Panc1 (cell line): Measurements from ENCODE around the gene HCFC1R1.

Experiments used
- POLR2AphosphoS5 ChIP-seq: IDR thresholded peaks from 2 replicates; pipeline ENCODE4 v1.6.1; 2012; ENCODE audit warnings: mild to moderate bottlenecking, low read depth, low read length, moderate library complexity
- SIN3A ChIP-seq: IDR thresholded peaks from 2 replicates; pipeline ENCODE4 v1.6.1; 2012; ENCODE audit warnings: low read depth, mild to moderate bottlenecking, low read length, moderate library complexity, borderline replicate concordance; ENCODE audit not compliant: insufficient read depth
- TCF7L2 ChIP-seq: IDR thresholded peaks from 2 replicates; pipeline ENCODE4 v1.6.1; 2011; ENCODE audit warnings: mild to moderate bottlenecking, low read depth, low read length, inconsistent platforms
- TF ChIP-seq, protein P1 (sequence below): fragments of 450-650 bp; IDR thresholded peaks from 2 replicates; pipeline ENCODE4 v1.5.1; 2017; ENCODE audit warnings: mild to moderate bottlenecking
- TF ChIP-seq, protein P2 (sequence below), 2 experiments: IDR thresholded peaks; 2 replicates each; pipeline ENCODE4 v1.6.1; 2011 to 2012; ENCODE audit warnings: low read depth in 2 of 2, control low read depth in 1 of 2, low read length in 1 of 2, mild to moderate bottlenecking in 1 of 2, moderate library complexity in 1 of 2; ENCODE audit not compliant: insufficient read depth in 1 of 2

DNA sequence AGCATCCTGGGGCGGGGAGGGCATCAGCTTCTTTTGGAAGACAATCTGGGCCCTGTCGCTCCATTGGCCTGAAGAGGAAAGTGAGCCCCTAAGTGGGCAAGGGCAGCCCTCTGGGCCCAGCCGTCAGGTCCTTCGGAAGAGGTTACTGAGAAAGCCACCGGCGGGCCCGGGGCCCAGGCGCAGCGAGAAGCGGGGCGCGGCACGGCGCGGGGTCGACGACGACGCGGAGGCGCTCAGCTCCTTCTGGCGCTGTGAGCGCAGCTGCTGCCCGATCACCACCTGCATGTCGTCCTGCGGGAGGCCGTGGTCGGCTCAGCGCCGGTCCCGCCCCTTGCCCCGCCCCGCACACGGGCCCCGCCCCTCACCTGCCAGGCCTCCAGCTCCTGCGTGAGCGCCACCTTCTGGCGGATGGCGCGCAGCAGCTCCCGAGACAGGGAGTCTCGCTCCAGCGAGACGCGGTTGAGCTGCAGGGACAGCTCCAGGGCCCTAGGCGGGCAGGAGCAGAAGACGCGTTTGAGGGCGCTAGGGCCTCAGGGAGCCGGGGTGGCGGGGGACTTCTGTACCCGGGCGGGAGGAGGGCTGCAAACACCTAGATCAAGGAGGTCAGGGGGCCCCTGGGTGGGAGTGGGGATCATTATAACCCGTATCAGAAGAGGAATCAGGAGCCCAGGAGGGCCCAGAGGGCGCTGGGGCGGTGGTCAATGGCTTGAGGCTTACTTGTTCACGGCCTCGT is 4.4 kb upstream of the HCFC1R1 start:
- TF ChIP-seq, protein P1, sequence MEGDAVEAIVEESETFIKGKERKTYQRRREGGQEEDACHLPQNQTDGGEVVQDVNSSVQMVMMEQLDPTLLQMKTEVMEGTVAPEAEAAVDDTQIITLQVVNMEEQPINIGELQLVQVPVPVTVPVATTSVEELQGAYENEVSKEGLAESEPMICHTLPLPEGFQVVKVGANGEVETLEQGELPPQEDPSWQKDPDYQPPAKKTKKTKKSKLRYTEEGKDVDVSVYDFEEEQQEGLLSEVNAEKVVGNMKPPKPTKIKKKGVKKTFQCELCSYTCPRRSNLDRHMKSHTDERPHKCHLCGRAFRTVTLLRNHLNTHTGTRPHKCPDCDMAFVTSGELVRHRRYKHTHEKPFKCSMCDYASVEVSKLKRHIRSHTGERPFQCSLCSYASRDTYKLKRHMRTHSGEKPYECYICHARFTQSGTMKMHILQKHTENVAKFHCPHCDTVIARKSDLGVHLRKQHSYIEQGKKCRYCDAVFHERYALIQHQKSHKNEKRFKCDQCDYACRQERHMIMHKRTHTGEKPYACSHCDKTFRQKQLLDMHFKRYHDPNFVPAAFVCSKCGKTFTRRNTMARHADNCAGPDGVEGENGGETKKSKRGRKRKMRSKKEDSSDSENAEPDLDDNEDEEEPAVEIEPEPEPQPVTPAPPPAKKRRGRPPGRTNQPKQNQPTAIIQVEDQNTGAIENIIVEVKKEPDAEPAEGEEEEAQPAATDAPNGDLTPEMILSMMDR = peak; percentile 96
- TF ChIP-seq SIN3A = no peak
- TF ChIP-seq POLR2AphosphoS5 = peak; percentile 62
- TF ChIP-seq, protein P2, sequence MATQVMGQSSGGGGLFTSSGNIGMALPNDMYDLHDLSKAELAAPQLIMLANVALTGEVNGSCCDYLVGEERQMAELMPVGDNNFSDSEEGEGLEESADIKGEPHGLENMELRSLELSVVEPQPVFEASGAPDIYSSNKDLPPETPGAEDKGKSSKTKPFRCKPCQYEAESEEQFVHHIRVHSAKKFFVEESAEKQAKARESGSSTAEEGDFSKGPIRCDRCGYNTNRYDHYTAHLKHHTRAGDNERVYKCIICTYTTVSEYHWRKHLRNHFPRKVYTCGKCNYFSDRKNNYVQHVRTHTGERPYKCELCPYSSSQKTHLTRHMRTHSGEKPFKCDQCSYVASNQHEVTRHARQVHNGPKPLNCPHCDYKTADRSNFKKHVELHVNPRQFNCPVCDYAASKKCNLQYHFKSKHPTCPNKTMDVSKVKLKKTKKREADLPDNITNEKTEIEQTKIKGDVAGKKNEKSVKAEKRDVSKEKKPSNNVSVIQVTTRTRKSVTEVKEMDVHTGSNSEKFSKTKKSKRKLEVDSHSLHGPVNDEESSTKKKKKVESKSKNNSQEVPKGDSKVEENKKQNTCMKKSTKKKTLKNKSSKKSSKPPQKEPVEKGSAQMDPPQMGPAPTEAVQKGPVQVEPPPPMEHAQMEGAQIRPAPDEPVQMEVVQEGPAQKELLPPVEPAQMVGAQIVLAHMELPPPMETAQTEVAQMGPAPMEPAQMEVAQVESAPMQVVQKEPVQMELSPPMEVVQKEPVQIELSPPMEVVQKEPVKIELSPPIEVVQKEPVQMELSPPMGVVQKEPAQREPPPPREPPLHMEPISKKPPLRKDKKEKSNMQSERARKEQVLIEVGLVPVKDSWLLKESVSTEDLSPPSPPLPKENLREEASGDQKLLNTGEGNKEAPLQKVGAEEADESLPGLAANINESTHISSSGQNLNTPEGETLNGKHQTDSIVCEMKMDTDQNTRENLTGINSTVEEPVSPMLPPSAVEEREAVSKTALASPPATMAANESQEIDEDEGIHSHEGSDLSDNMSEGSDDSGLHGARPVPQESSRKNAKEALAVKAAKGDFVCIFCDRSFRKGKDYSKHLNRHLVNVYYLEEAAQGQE (IDR thresholded peaks at IDR 0.05; ENCODE audit: insufficient read depth in 1 of 2, low read depth in 2 of 2, low read length in 1 of 2) = peak in 1 of 2 experiments; percentile 49; a peak in 1 of 4 replicates
- TF ChIP-seq TCF7L2 = no peak
